ENCODE results near the gene IL17REL. TPM values are rescaled to one million over a fixed set of nuclear protein-coding genes. Genes with fewer than 3 reads are reported as not detected.
"Not testable (repeated sequence)": the region's sequence is repeated elsewhere in the genome, so short reads cannot be mapped to it uniquely, and the experiment has no call there.

The IL17REL gene
- total and polyA plus RNA-seq, 5 donors from 2014 or later = 0.07 to 0.57 TPM; not detected in 3

GRCh38 chr22:49946612-49947295, 65.8 kb downstream of the IL17REL start:
- DNase-seq = no peak
- Mint-ChIP-seq H3K27ac (peak overlapping the region; percentile 41 to 95 (median 93)), H3K9me3 (no peaks in the 10 kb centered on the region), H3K27me3 (no peaks in the 10 kb centered on the region), H3K36me3 (no peaks in the 10 kb centered on the region), H3K4me1 (peaks cover 4 to 20% (median 7%) of the 10 kb centered on the region in 4 donors), H3K4me3 (peak overlapping the region in 1 of 4 donors; percentile 21)
- no peaks in the 10 kb centered on the region for H3K36me3 ChIP-seq (ENCODE audit: control insufficient read depth, insufficient read depth, low read length)
- H3K27me3 ChIP-seq (ENCODE audit: control insufficient read depth, insufficient read depth, low read length) = no peaks in the 10 kb centered on the region
- peak overlapping the region; percentile 88 for H3K27ac ChIP-seq (ENCODE audit: insufficient read depth, low read length, poor library complexity, severe bottlenecking)
- no peak for ATAC-seq (ENCODE audit: low read depth in 2 of 2)
- H3K4me3 ChIP-seq (ENCODE audit: low read depth, low read length) = no peak overlapping the region
- H3K9me3 ChIP-seq (ENCODE audit: control insufficient read depth in 2 of 2, low read length in 2 of 2) = no peaks in the 10 kb centered on the region
- H3K4me1 ChIP-seq (ENCODE audit: control insufficient read depth, insufficient read depth, low read length, poor library complexity, severe bottlenecking) = peaks cover 12% of the 10 kb centered on the region

GRCh38 chr22:49945042-49945794, 67.3 kb downstream of the IL17REL start:
- not testable (repeated sequence) for H3K9me3 Mint-ChIP-seq; H3K4me3 ChIP-seq (ENCODE audit: low read depth, low read length); H3K27me3 Mint-ChIP-seq; H3K36me3 Mint-ChIP-seq; H3K27me3 ChIP-seq (ENCODE audit: control insufficient read depth, insufficient read depth, low read length); H3K36me3 ChIP-seq (ENCODE audit: control insufficient read depth, insufficient read depth, low read length); H3K9me3 ChIP-seq (ENCODE audit: control insufficient read depth in 2 of 2, low read length in 2 of 2)
- DNase-seq (peak; percentile 52 to 84 (median 81)), ATAC-seq (ENCODE audit: low read depth in 2 of 2) (peak in 1 of 2 donors; percentile 27)
- Histone ChIP-seq H3K27ac (ENCODE audit: insufficient read depth, low read length, poor library complexity, severe bottlenecking) (peak overlapping the region; percentile 88), H3K4me1 (ENCODE audit: control insufficient read depth, insufficient read depth, low read length, poor library complexity, severe bottlenecking) (peaks cover 12% of the 10 kb centered on the region)
- Mint-ChIP-seq H3K27ac (peak overlapping the region; percentile 93 to 97 (median 95)), H3K4me3 (peak overlapping the region in 3 of 4 donors; percentile 44 to 75 (median 57)), H3K4me1 (peaks cover 4 to 22% (median 11%) of the 10 kb centered on the region in 4 donors)

Other genes with a start within 250 kb of the IL17REL start
- 133 TPM for gene BRD1, start 184.9 kb downstream of the IL17REL start, total RNA-seq
- 1 to 10 TPM; 2.0 to 2.4 (median 2.2) TPM for gene BRD1, start 184.9 kb downstream of the IL17REL start, polyA plus RNA-seq
- gene ZBED4, start 158.9 kb downstream of the IL17REL start, total RNA-seq = 17.1 TPM
- gene ZBED4, start 158.9 kb downstream of the IL17REL start, polyA plus RNA-seq = 1 to 10 TPM; 6.1 to 7.4 (median 6.9) TPM
- gene ALG12, start 94.3 kb downstream of the IL17REL start, total RNA-seq = 18.1 TPM
- gene ALG12, start 94.3 kb downstream of the IL17REL start, polyA plus RNA-seq = 10 to 100 TPM; 12.6 to 16.9 (median 15.0) TPM
- 37.8 TPM for gene CRELD2, start 94.1 kb downstream of the IL17REL start, total RNA-seq
- 10 to 100 TPM; 22.4 to 38.2 (median 31.8) TPM for gene CRELD2, start 94.1 kb downstream of the IL17REL start, polyA plus RNA-seq
- 294 TPM for gene PIM3, start 52.0 kb downstream of the IL17REL start, total RNA-seq
- 10 to 100 TPM; 34.0 to 47.1 (median 40.3) TPM for gene PIM3, start 52.0 kb downstream of the IL17REL start, polyA plus RNA-seq
- not detected for gene TTLL8, start 45.5 kb upstream of the IL17REL start, total RNA-seq
- not detected for gene TTLL8, start 45.5 kb upstream of the IL17REL start, polyA plus RNA-seq
- 1.1 TPM for gene MLC1, start 72.7 kb upstream of the IL17REL start, total RNA-seq
- under 1 TPM in 3 of 4 donors, not detected in 1; 0.20 to 0.87 (median 0.28) TPM for gene MLC1, start 72.7 kb upstream of the IL17REL start, polyA plus RNA-seq
- gene MOV10L1, start 77.2 kb upstream of the IL17REL start, total RNA-seq = not detected
- gene MOV10L1, start 77.2 kb upstream of the IL17REL start, polyA plus RNA-seq = not detected
- not detected for gene PANX2, start 158.0 kb upstream of the IL17REL start, total RNA-seq
- not detected for gene PANX2, start 158.0 kb upstream of the IL17REL start, polyA plus RNA-seq
- 115 TPM for gene TRABD, start 173.1 kb upstream of the IL17REL start, total RNA-seq
- 10 to 100 TPM; 33.0 to 47.6 (median 38.5) TPM for gene TRABD, start 173.1 kb upstream of the IL17REL start, polyA plus RNA-seq
- gene SELENOO, start 188.2 kb upstream of the IL17REL start, total RNA-seq = 31.9 TPM
- gene SELENOO, start 188.2 kb upstream of the IL17REL start, polyA plus RNA-seq = 1 to 10 TPM; 1.8 to 6.5 (median 3.3) TPM
- gene TUBGCP6, start 232.3 kb upstream of the IL17REL start, total RNA-seq = 132 TPM
- 10 to 100 TPM; 14.0 to 16.3 (median 14.2) TPM for gene TUBGCP6, start 232.3 kb upstream of the IL17REL start, polyA plus RNA-seq
- 125 TPM for gene HDAC10, start 238.5 kb upstream of the IL17REL start, total RNA-seq
- 10 to 100 TPM in 1 of 4 donors, 1 to 10 TPM in 3; 6.0 to 12.5 (median 7.3) TPM for gene HDAC10, start 238.5 kb upstream of the IL17REL start, polyA plus RNA-seq
- 2.0 TPM for gene MAPK12, start 248.9 kb upstream of the IL17REL start, total RNA-seq
- under 1 TPM in 2 of 4 donors, not detected in 2; 0.03 to 0.05 TPM for gene MAPK12, start 248.9 kb upstream of the IL17REL start, polyA plus RNA-seq